A673 (cell line): Measurements from ENCODE around the gene IL6R. TPM values are rescaled to one million over a fixed set of nuclear protein-coding genes. Genes with fewer than 3 reads are reported as not detected.

ENCODE experiments used
- BruUV-seq: library from RNA; stranded (reverse); fragments of 400-500 nt; replicated peaks from 2 replicates; lab custom pipeline; 2021; lab: Mats Ljungman, UMichigan
- CTCF ChIA-PET: fragments of 300-600 bp; sonication (Branson Sonifier 250); formaldehyde crosslinking; loops from one replicate; lab custom pipeline; 2022; ENCODE audit warnings: antibody characterized with exemption; lab: Charles Lee
- POLR2A ChIA-PET: fragments of 300-600 bp; sonication (Branson Sonifier 250); formaldehyde crosslinking; loops from one replicate; lab custom pipeline; 2022; ENCODE audit warnings: antibody characterized with exemption; ENCODE audit not compliant: low non-redundant PET; lab: Charles Lee
- DNase-seq: peaks from one replicate; pipeline ENCODE4 v3.0.0-alpha.2; 2015; ENCODE audit warnings: low spot score
- H3K27ac ChIP-seq: fragments of 200-600 bp; sonication (generic); 2 replicates; pipeline ENCODE4 v1.5.1; 2016; ENCODE audit warnings: mixed run types, low read depth, mild to moderate bottlenecking, mixed read lengths, antibody characterized with exemption, low read length; ENCODE audit not compliant: poor library complexity, severe bottlenecking
- H3K27me3 ChIP-seq: fragments of 200-600 bp; sonication (generic); replicated peaks from 2 replicates; pipeline ENCODE4 v1.6.1; 2017; ENCODE audit warnings: mixed run types, low read depth, mild to moderate bottlenecking, mixed read lengths, antibody characterized with exemption, low read length; ENCODE audit not compliant: insufficient read depth, poor library complexity
- H3K36me3 ChIP-seq: fragments of 200-600 bp; sonication (generic); 2 replicates; pipeline ENCODE4 v1.6.1; 2016; ENCODE audit warnings: mixed run types, mild to moderate bottlenecking, mixed read lengths, antibody characterized with exemption, low read length; ENCODE audit not compliant: insufficient read depth, poor library complexity, severe bottlenecking
- H3K4me1 ChIP-seq: fragments of 200-600 bp; sonication (generic); 2 replicates; pipeline ENCODE4 v1.6.1; 2017; ENCODE audit warnings: mixed run types, mild to moderate bottlenecking, mixed read lengths, antibody characterized with exemption, low read length; ENCODE audit not compliant: insufficient read depth, poor library complexity, severe bottlenecking
- H3K4me3 ChIP-seq: fragments of 200-600 bp; sonication (generic); 2 replicates; pipeline ENCODE4 v1.5.1; 2016; ENCODE audit warnings: low read depth, mixed run types, mild to moderate bottlenecking, mixed read lengths, low read length; ENCODE audit not compliant: poor library complexity, severe bottlenecking
- H3K9me3 ChIP-seq: fragments of 200-600 bp; sonication (generic); 2 replicates; pipeline ENCODE4 v1.6.1; 2016; ENCODE audit warnings: mixed run types, low read depth, mild to moderate bottlenecking, mixed read lengths, antibody characterized with exemption, low read length; ENCODE audit not compliant: poor library complexity, severe bottlenecking
- CTCF ChIP-seq: fragments of 300-800, 200-600 bp; sonication (generic); conservative IDR thresholded peaks from 2 replicates; pipeline ENCODE4 v1.5.1; 2017; ENCODE audit warnings: low read depth, mild to moderate bottlenecking, antibody characterized with exemption, low read length, moderate library complexity, mixed read lengths
- EZH2 ChIP-seq: fragments of 200-600 bp; sonication (generic); IDR thresholded peaks from 2 replicates; pipeline ENCODE4 v1.6.1; 2017; ENCODE audit warnings: borderline replicate concordance, low read depth, mild to moderate bottlenecking, mixed read lengths, antibody characterized with exemption, low read length; ENCODE audit not compliant: poor library complexity, severe bottlenecking
- intact Hi-C: fragments of 100-400 bp; cut with micrococcal nuclease; formaldehyde crosslinking; loops from one replicate; pipeline ENCODE4 v1.10.0; 2022; ENCODE audit not compliant: unreplicated experiment
- total RNA-seq: library from RNA; stranded (reverse); gene quantifications from 2 replicates; pipeline ENCODE4 v1.2.3, GENCODE V29; 2021

The IL6R gene
- total RNA-seq, 1 experiment from 2014 or later = 1.9 TPM

GRCh38 chr1:154476791-154477190, 71.6 kb downstream of the IL6R start:
- intact Hi-C loops = no loop called here
- peaks cover 31% of the 10 kb centered on the region for H3K4me1 ChIP-seq
- POLR2A ChIA-PET = no interaction called here
- BruUV-seq = no TSS peak
- H3K27me3 ChIP-seq = no peaks in the 10 kb centered on the region
- CTCF ChIA-PET = no interaction called here
- no peaks in the 10 kb centered on the region for H3K36me3 ChIP-seq
- no peaks in the 10 kb centered on the region for H3K9me3 ChIP-seq
- H3K4me3 ChIP-seq = no peak overlapping the region
- H3K27ac ChIP-seq = no peak overlapping the region
- TF ChIP-seq CTCF (no peak), EZH2 (no peak)
- DNase-seq = no peak

- peaks cover 31% of the 10 kb centered on the region for H3K4me1 ChIP-seq
- no peak for DNase-seq
- no peak overlapping the region for H3K4me3 ChIP-seq
- H3K27ac ChIP-seq = no peak overlapping the region
- POLR2A ChIA-PET = no interaction called here
- H3K36me3 ChIP-seq = no peaks in the 10 kb centered on the region
- TF ChIP-seq CTCF (no peak), EZH2 (no peak)
- H3K9me3 ChIP-seq = no peaks in the 10 kb centered on the region
- CTCF ChIA-PET = no interaction called here
- H3K27me3 ChIP-seq = no peaks in the 10 kb centered on the region
- no TSS peak for BruUV-seq
- intact Hi-C loops = no loop called here
Measured at GRCh38 chr1:154478013-154478412, 72.9 kb downstream of the IL6R start.

GRCh38 chr1:154478639-154479038, 73.5 kb downstream of the IL6R start:
- no peak overlapping the region for H3K27ac ChIP-seq
- H3K4me1 ChIP-seq = peaks cover 31% of the 10 kb centered on the region
- CTCF ChIA-PET = no interaction called here
- DNase-seq = peak; percentile 52
- no peaks in the 10 kb centered on the region for H3K27me3 ChIP-seq
- intact Hi-C loops = no loop called here
- no peaks in the 10 kb centered on the region for H3K9me3 ChIP-seq
- TF ChIP-seq CTCF = no peak
- no peak for TF ChIP-seq EZH2
- BruUV-seq = no TSS peak
- H3K4me3 ChIP-seq = no peak overlapping the region
- POLR2A ChIA-PET = interaction anchor here (0.6 kb wide), 1 partner anchor 398 kb away, joined by 3 read pairs; no protein-coding TSS in a partner anchor
- no peaks in the 10 kb centered on the region for H3K36me3 ChIP-seq
